ENCODE measurements around the gene NFKB2. TPM values are rescaled to one million over a fixed set of nuclear protein-coding genes. Genes with fewer than 3 reads are reported as not detected.

NFKB2 gene
- total RNA-seq, 1 donor from 2014 or later, result 7.5 TPM

DNA sequence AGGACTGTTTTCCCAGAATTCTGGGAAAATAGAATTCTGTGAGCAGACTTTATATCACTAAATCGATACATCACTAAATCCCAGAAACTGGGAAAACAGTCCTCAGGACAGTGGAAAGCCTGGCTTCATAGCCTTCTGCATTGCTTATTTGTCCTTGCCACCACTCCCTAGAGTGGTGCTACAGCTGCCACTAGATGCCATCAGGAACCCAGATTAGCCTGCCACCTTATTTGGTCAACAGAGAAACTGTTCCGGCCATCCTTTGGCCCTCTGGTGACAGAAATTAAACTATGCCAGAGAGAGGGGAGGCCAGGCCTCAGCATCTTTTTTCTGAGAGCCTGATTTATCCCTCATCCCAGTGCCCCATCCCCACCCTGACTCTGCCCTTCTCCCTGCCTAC is 19.6 kb upstream of the NFKB2 start:
- no peak for DNase-seq
- no peak overlapping the region for H3K4me3 Mint-ChIP-seq (ENCODE audit: unreplicated experiment)
- TF ChIP-seq, protein P1, sequence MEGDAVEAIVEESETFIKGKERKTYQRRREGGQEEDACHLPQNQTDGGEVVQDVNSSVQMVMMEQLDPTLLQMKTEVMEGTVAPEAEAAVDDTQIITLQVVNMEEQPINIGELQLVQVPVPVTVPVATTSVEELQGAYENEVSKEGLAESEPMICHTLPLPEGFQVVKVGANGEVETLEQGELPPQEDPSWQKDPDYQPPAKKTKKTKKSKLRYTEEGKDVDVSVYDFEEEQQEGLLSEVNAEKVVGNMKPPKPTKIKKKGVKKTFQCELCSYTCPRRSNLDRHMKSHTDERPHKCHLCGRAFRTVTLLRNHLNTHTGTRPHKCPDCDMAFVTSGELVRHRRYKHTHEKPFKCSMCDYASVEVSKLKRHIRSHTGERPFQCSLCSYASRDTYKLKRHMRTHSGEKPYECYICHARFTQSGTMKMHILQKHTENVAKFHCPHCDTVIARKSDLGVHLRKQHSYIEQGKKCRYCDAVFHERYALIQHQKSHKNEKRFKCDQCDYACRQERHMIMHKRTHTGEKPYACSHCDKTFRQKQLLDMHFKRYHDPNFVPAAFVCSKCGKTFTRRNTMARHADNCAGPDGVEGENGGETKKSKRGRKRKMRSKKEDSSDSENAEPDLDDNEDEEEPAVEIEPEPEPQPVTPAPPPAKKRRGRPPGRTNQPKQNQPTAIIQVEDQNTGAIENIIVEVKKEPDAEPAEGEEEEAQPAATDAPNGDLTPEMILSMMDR (IDR thresholded peaks at IDR 0.05; ENCODE audit: partially characterized antibody, unreplicated experiment), result no peak
- H3K36me3 Mint-ChIP-seq (ENCODE audit: unreplicated experiment), result peaks cover 8% of the 10 kb centered on the region
- H3K4me1 Mint-ChIP-seq (ENCODE audit: low read depth, unreplicated experiment), result no peaks in the 10 kb centered on the region
- H3K27me3 Mint-ChIP-seq (ENCODE audit: unreplicated experiment), result peaks cover 2% of the 10 kb centered on the region
- no peaks in the 10 kb centered on the region for H3K9me3 Mint-ChIP-seq (ENCODE audit: unreplicated experiment)
- no peak overlapping the region for H3K27ac Mint-ChIP-seq (ENCODE audit: unreplicated experiment)

DNA sequence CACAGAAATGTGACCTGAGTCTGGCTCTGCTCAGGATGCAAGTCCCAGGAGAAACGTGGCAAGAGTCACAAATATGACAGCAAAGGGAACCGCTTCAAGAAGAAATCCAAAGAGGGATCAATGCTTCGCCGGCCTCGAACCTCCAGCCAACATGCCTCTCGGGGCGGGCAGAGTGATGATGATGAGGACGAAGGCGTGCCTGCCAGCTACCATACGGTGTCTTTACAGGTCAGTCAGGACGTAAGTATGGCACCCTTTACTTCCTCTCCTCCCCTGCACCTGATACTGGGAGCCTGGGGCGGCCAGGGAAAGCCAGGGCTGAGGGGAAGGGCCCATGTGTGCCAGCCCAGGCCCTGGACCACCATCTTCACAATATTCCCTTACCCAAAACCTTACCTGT is 18.6 kb upstream of the NFKB2 start:
- no peaks in the 10 kb centered on the region for H3K36me3 Mint-ChIP-seq (ENCODE audit: unreplicated experiment)
- TF ChIP-seq, protein P1 (IDR thresholded peaks at IDR 0.05; ENCODE audit: partially characterized antibody, unreplicated experiment), result no peak
- peaks cover 2% of the 10 kb centered on the region for H3K27me3 Mint-ChIP-seq (ENCODE audit: unreplicated experiment)
- DNase-seq, result no peak
- H3K9me3 Mint-ChIP-seq (ENCODE audit: unreplicated experiment), result no peaks in the 10 kb centered on the region
- no peak overlapping the region for H3K4me3 Mint-ChIP-seq (ENCODE audit: unreplicated experiment)
- H3K4me1 Mint-ChIP-seq (ENCODE audit: low read depth, unreplicated experiment), result no peaks in the 10 kb centered on the region
- H3K27ac Mint-ChIP-seq (ENCODE audit: unreplicated experiment), result no peak overlapping the region

DNA sequence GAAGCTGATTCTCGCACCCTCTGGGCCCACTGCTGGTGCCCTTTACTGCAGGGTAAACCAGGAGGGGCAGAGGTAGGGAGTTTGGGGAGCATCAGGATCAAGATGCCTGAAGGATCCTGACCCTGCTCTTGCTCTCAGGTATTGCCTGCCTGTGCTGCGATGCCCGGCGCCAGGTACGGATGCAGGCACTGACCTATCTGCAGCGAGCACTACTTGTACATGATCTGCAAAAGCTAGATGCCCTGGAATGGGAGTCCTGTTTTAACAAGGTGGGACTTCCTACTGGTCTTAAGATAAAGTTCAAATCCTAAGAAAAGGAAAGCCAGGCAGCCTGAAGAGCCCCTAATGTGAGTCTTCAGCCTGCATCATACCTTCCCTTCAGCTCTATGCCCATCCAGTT is 16.1 kb upstream of the NFKB2 start:
- TF ChIP-seq, protein P1 (IDR thresholded peaks at IDR 0.05; ENCODE audit: partially characterized antibody, unreplicated experiment), result no peak
- Mint-ChIP-seq H3K9me3 (ENCODE audit: unreplicated experiment) (no peaks in the 10 kb centered on the region), H3K36me3 (ENCODE audit: unreplicated experiment) (no peaks in the 10 kb centered on the region), H3K4me3 (ENCODE audit: unreplicated experiment) (no peak overlapping the region), H3K27ac (ENCODE audit: unreplicated experiment) (no peak overlapping the region), H3K27me3 (ENCODE audit: unreplicated experiment) (peaks cover 2% of the 10 kb centered on the region), H3K4me1 (ENCODE audit: low read depth, unreplicated experiment) (no peaks in the 10 kb centered on the region)
- no peak for DNase-seq

DNA sequence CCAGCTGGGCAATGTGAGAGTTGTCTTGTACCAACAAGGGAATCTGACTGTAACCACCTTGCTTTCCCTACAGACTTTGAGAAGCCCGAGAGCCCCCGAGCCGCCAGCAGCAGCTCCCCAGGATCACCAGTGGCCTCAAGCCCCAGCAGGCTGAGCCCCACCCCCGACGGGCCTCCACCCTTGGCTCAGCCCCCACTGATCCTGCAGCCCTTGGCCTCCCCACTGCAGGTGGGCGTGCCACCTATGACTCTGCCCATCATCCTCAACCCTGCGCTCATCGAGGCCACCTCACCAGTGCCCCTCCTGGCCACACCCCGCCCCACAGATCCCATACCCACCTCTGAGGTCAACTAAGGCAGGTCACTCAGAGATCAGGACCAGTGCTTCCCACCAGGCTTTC is 13.5 kb upstream of the NFKB2 start:
- no peak for DNase-seq
- H3K27me3 Mint-ChIP-seq (ENCODE audit: unreplicated experiment), result peaks cover 2% of the 10 kb centered on the region
- no peak overlapping the region for H3K4me3 Mint-ChIP-seq (ENCODE audit: unreplicated experiment)
- no peaks in the 10 kb centered on the region for H3K36me3 Mint-ChIP-seq (ENCODE audit: unreplicated experiment)
- H3K9me3 Mint-ChIP-seq (ENCODE audit: unreplicated experiment), result no peaks in the 10 kb centered on the region
- TF ChIP-seq, protein P1 (IDR thresholded peaks at IDR 0.05; ENCODE audit: partially characterized antibody, unreplicated experiment), result no peak
- H3K4me1 Mint-ChIP-seq (ENCODE audit: low read depth, unreplicated experiment), result no peaks in the 10 kb centered on the region
- H3K27ac Mint-ChIP-seq (ENCODE audit: unreplicated experiment), result no peak overlapping the region

DNA sequence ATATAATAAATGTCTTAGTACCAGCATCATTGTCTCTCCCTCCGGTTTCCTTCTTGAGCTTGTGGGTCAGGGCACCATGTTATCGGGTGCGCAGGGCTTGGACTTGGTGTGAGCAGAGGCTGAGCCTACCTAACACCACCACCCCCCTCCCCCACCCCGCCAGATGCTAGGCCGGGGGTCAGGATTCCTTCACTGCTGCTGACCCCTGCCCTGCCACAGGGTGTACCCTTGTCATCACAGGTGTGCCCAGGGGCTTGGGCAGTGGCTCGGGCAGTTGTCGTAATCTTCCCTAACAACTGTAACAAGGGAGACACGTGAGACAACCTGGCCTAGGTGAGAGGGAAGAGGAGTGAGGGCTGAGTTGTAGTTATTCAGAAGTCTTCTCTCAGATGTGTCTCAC is 12.6 kb upstream of the NFKB2 start:
- Mint-ChIP-seq H3K4me1 (ENCODE audit: low read depth, unreplicated experiment) (no peaks in the 10 kb centered on the region), H3K4me3 (ENCODE audit: unreplicated experiment) (no peak overlapping the region), H3K27me3 (ENCODE audit: unreplicated experiment) (peaks cover 2% of the 10 kb centered on the region), H3K36me3 (ENCODE audit: unreplicated experiment) (no peaks in the 10 kb centered on the region), H3K9me3 (ENCODE audit: unreplicated experiment) (no peaks in the 10 kb centered on the region), H3K27ac (ENCODE audit: unreplicated experiment) (no peak overlapping the region)
- no peak for DNase-seq
- TF ChIP-seq, protein P1 (IDR thresholded peaks at IDR 0.05; ENCODE audit: partially characterized antibody, unreplicated experiment), result no peak
